Activated CD8-positive, alpha-beta T cell treated with anti-CD3 and anti-CD28 coated beads for 36 hours (primary cell): ENCODE measurements around the gene RFX8. TPM values are rescaled to one million over a fixed set of nuclear protein-coding genes. Genes with fewer than 3 reads are reported as not detected.

Experiments used
- ATAC-seq: fragments of 200-7000 bp; cut with Tn5 transposase; one replicate; pipeline ENCODE4 v1.10.0; 2021; ENCODE audit warnings: mild to moderate bottlenecking, moderate library complexity
- CTCF ChIA-PET: fragments of 350-600 bp; sonication (Branson Sonifier 250); formaldehyde crosslinking; loops from one replicate; lab custom pipeline; 2021; ENCODE audit warnings: antibody characterized with exemption; lab: Charles Lee
- POLR2A ChIA-PET: fragments of 350-600 bp; sonication (Branson Sonifier 250); formaldehyde crosslinking; loops from one replicate; lab custom pipeline; 2021; ENCODE audit warnings: antibody characterized with exemption; lab: Charles Lee
- DNase-seq: peaks from one replicate; pipeline ENCODE4 v3.0.0-alpha.2; 2020
- H3K27ac Mint-ChIP-seq: one replicate; pipeline ENCODE4 v1.8.0; 2021; ENCODE audit warnings: mild to moderate bottlenecking, mixed read lengths
- H3K27me3 Mint-ChIP-seq: one replicate; pipeline ENCODE4 v1.8.0; 2021; ENCODE audit warnings: mixed read lengths
- H3K36me3 Mint-ChIP-seq: one replicate; pipeline ENCODE4 v1.8.0; 2021; ENCODE audit warnings: low read depth, mixed read lengths
- H3K4me1 Mint-ChIP-seq: one replicate; pipeline ENCODE4 v1.8.0; 2021; ENCODE audit warnings: low read depth, mixed read lengths
- H3K4me3 Mint-ChIP-seq: one replicate; pipeline ENCODE4 v1.8.0; 2021; ENCODE audit warnings: mild to moderate bottlenecking, moderate library complexity, mixed read lengths
- H3K9me3 Mint-ChIP-seq: one replicate; pipeline ENCODE4 v1.8.0; 2021; ENCODE audit warnings: mixed read lengths
- CTCF ChIP-seq: fragments of 200-600 bp; IDR thresholded peaks from one replicate; pipeline ENCODE4 v1.8.0; 2022; ENCODE audit warnings: antibody characterized with exemption, mild to moderate bottlenecking
- intact Hi-C: fragments of 100-400 bp; cut with micrococcal nuclease; formaldehyde crosslinking; loops from one replicate; pipeline ENCODE4 v1.10.0; 2022
- total RNA-seq, 2 experiments: library from RNA; stranded (reverse); gene quantifications; one replicate each; pipeline ENCODE4 v1.2.3, GENCODE V29; 2021

RFX8 gene
- total RNA-seq, 2 experiments from 2014 or later = 0.18 TPM; not detected in 1

- Mint-ChIP-seq H3K9me3 (no peaks in the 10 kb centered on the region), H3K27ac (no peak overlapping the region), H3K4me1 (no peaks in the 10 kb centered on the region), H3K4me3 (no peak overlapping the region), H3K27me3 (peaks cover 21% of the 10 kb centered on the region), H3K36me3 (no peaks in the 10 kb centered on the region)
- TF ChIP-seq CTCF = no peak
- ATAC-seq = no peak
- CTCF ChIA-PET = interaction anchor here (1.8 to 2.6 kb wide), 3 partner anchors 12 to 57 kb away, joined by 6 to 12 read pairs (median 8); partner anchors contain the start of gene CREG2
- POLR2A ChIA-PET = no interaction called here
- no peak for DNase-seq
- intact Hi-C loops = no loop called here
These were observed 75.7 kb downstream of the RFX8 start for GRCh38 chr2:101399021-101399799.

GRCh38 chr2:101398116-101398821 lies 76.6 kb downstream of the RFX8 start:
- ATAC-seq (no peak), DNase-seq (no peak)
- TF ChIP-seq CTCF = no peak
- H3K27me3 Mint-ChIP-seq = peaks cover 21% of the 10 kb centered on the region
- no peak overlapping the region for H3K27ac Mint-ChIP-seq
- no peaks in the 10 kb centered on the region for H3K36me3 Mint-ChIP-seq
- intact Hi-C loops = no loop called here
- no peak overlapping the region for H3K4me3 Mint-ChIP-seq
- ChIA-PET CTCF (interaction anchor here (2.3 to 2.6 kb wide), 2 partner anchors 11 to 20 kb away, joined by 8 to 12 read pairs; partner anchors contain the start of gene CREG2), POLR2A (no interaction called here)
- no peaks in the 10 kb centered on the region for H3K4me1 Mint-ChIP-seq
- H3K9me3 Mint-ChIP-seq = no peaks in the 10 kb centered on the region

DNA sequence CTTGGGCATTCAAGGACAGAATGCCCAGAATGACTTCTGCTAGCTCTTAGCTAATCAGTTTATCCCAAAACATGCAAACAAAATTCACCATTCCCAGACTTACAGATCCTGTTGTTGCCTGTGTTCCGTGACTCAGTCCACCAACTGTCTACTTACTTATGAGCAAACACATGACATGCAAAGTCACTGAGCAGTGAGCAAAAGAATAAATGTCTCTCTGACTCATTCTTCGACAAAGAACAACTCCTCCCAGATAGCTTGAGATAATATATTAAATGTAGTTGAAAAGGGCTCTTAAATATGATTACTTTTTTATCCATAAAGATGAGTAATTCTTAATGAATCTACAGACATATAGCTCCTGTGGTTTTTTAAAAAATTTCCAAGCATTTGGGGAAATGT lies 78.6 kb downstream of the RFX8 start:
- CTCF ChIA-PET = interaction anchor here (1.1 to 2.4 kb wide), 3 partner anchors 9 to 55 kb away, joined by 3 to 5 read pairs (median 3); no protein-coding TSS in a partner anchor

GRCh38 chr2:101395545-101396315 lies 79.2 kb downstream of the RFX8 start:
- ATAC-seq (no peak), DNase-seq (no peak)
- no peaks in the 10 kb centered on the region for H3K9me3 Mint-ChIP-seq
- no peaks in the 10 kb centered on the region for H3K36me3 Mint-ChIP-seq
- peaks cover 15% of the 10 kb centered on the region for H3K27me3 Mint-ChIP-seq
- intact Hi-C loops = no loop called here
- TF ChIP-seq CTCF = no peak
- ChIA-PET POLR2A (interaction anchor here (0.6 kb wide), 1 partner anchor 9 kb away, joined by 3 read pairs; the partner anchor contains the start of gene CREG2), CTCF (interaction anchor here (1.0 to 2.4 kb wide), 5 partner anchors 8 to 54 kb away, joined by 3 to 5 read pairs (median 4); no protein-coding TSS in a partner anchor)
- no peaks in the 10 kb centered on the region for H3K4me1 Mint-ChIP-seq
- no peak overlapping the region for H3K27ac Mint-ChIP-seq
- H3K4me3 Mint-ChIP-seq = no peak overlapping the region

More for the DNA sequence above, 78.6 kb downstream of the RFX8 start:
- H3K4me1 Mint-ChIP-seq = no peaks in the 10 kb centered on the region
- no peaks in the 10 kb centered on the region for H3K9me3 Mint-ChIP-seq
- ATAC-seq = no peak
- no peak overlapping the region for H3K4me3 Mint-ChIP-seq
- intact Hi-C loops = no loop called here
- POLR2A ChIA-PET = interaction anchor here (0.6 kb wide), 1 partner anchor 9 kb away, joined by 3 read pairs; the partner anchor contains the start of gene CREG2
- TF ChIP-seq CTCF = no peak
- no peaks in the 10 kb centered on the region for H3K36me3 Mint-ChIP-seq
- DNase-seq = no peak
- H3K27me3 Mint-ChIP-seq = peaks cover 15% of the 10 kb centered on the region
- H3K27ac Mint-ChIP-seq = no peak overlapping the region
